ENCODE data around the gene TMEM14C. TPM values are rescaled to one million over a fixed set of nuclear protein-coding genes. Genes with fewer than 3 reads are reported as not detected.

TMEM14C gene
- total RNA-seq = 10 to 100 TPM; 67.0 to 70.7 TPM

DNA sequence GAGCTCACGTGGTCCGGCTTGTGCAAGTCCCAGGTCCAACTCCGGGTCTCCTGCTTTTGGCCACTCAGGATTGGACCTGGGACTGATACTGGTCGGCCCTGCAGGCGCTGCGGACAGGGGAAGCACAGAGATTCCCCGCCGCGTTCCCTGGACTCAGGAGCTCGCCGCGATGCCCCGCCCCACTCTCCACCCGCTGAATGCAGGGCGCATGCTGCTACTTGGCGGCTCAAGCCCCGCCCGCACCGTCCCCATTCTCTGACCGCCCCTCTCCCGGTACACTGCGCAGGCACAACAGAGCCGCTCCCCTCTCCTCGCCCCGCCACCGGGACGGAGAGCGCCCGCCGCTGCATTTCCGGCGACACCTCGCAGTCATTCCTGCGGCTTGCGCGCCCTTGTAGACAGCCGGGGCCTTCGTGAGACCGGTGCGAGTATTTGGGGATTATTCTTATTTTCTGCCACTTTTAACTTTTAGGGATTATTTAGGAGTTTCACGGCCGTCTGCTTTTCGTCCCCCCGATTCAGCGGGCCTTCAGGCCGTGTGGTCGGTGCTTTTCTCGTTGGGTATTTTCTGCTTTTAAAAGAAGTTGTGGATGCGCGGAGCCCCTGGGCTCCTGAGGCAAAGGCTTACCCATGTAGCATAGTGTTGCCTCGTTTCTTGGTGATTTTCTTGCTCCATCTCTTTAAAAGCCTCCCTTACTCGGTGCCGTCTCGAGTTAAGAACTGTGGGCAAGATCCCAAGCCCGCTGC is at the start of gene TMEM14C:
TSS of gene TMEM14C (plus strand) at position 251 of the 747 bp plus-strand sequence. CDS start 1,544 bp downstream, outside the sequence.
- peak; percentile 90 for DNase-seq
- H3K27me3 Mint-ChIP-seq = no peaks in the 10 kb centered on the region
- H3K36me3 Mint-ChIP-seq = peaks cover 24% of the 10 kb centered on the region
- peak within 1 kb of the TSS; percentile 91 for H3K4me3 Mint-ChIP-seq
- peaks cover 12% of the 10 kb centered on the region for H3K9me3 Mint-ChIP-seq
- H3K27ac Mint-ChIP-seq = peak within 1 kb of the TSS; percentile 90
- peaks cover 39% of the 10 kb centered on the region for H3K4me1 Mint-ChIP-seq

DNA sequence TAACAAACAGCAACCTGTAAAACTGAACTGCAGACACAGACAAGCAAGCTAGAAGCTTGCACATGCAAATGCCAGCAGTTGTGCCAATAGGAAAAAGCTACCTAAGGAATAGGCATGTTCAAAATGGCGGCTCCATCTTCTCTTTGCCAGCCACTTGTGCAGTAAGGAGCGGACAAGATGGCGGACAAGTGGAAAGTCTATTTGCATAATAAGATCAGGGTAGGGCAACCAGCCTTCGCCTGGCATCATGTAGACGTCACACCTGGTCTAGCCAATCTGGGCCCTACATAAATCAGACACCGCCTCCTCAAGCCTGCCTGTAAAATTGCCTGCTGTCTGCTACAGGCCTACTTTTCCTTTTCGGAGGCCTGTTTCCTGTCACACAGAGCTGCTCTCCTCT is 46.5 kb upstream of the TMEM14C start:
- H3K4me3 Mint-ChIP-seq = no peak overlapping the region
- H3K27me3 Mint-ChIP-seq = no peaks in the 10 kb centered on the region
- no peak for DNase-seq
- no peak overlapping the region for H3K27ac Mint-ChIP-seq
- peaks cover 6% of the 10 kb centered on the region for H3K4me1 Mint-ChIP-seq
- no peaks in the 10 kb centered on the region for H3K9me3 Mint-ChIP-seq
- H3K36me3 Mint-ChIP-seq = peaks cover 7% of the 10 kb centered on the region

DNA sequence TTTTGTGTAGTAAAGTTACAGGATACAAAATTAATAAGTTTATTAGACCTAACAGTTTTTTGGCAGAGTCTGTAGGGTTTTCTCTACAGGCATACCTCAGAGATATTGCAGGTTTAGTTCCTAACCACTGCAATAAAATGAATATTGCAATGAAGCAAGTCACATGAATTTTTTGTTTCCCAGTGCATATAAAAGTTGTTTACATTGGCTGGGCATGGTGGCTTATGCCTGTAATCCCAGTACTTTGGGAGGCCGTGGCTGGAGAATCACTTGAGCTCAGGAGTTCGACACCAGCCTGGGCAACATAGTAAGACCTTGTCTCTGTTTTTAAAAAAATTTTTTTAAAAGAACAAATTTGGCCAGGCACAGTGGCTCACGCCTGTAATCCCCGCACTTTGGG is 44.4 kb upstream of the TMEM14C start:
- H3K27ac Mint-ChIP-seq = no peak overlapping the region
- H3K9me3 Mint-ChIP-seq = peaks cover 1% of the 10 kb centered on the region
- no peaks in the 10 kb centered on the region for H3K27me3 Mint-ChIP-seq
- H3K36me3 Mint-ChIP-seq = peaks cover 19% of the 10 kb centered on the region
- peaks cover 22% of the 10 kb centered on the region for H3K4me1 Mint-ChIP-seq
- H3K4me3 Mint-ChIP-seq = no peak overlapping the region
- no peak for DNase-seq

DNA sequence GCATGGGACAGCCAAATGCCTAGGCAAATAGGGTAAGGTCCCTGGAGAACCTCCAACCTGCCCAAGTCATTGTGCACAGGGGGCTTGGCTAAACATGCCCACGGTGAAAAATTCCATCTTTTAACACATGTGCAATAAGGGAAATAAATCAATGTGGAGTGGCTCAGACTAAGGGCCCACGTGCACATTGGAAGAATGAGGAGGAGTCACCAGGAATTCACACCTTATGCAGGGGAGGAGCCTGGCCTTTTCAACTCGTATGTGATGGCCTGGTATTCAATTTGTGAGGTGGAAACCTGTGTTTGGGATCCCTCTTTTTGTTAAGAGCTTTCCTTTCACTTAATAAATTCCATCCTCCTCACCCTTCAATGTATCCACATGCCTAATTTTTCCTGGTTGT is 41.1 kb upstream of the TMEM14C start:
- H3K4me3 Mint-ChIP-seq = no peak overlapping the region
- H3K36me3 Mint-ChIP-seq = peaks cover 23% of the 10 kb centered on the region
- peaks cover 1% of the 10 kb centered on the region for H3K9me3 Mint-ChIP-seq
- H3K27me3 Mint-ChIP-seq = no peaks in the 10 kb centered on the region
- H3K4me1 Mint-ChIP-seq = peaks cover 53% of the 10 kb centered on the region
- H3K27ac Mint-ChIP-seq = peak overlapping the region; percentile 80
- no peak for DNase-seq

DNA sequence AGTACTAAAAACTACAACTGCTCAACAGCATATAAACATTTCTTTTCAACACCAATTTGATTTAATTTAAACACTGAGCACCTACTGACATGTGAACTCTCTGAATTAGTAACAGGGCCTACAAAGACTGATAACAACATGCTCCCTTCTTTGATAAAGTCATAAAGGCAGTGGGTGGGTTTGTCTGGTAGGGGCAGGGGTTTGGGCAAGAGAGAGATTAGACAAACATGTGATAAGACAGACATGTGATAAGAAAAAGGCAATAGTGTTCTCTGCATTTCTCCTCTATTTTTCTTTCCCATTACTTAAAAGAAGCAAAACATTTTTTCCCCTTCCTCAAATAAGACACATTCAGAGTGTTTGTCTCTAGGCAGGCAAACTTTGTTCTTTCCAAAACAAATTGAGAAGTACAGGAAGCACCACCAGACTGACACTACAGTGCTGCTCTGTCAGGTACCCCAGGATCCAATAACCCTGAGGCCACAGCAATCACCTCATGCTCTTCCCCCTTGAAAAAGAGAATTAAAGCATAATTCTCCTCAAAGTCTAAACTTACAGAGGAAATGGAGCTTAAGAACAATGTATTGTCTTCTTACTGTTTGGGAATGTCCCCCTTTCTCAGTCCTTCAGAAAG is 40.4 kb upstream of the TMEM14C start:
- Mint-ChIP-seq H3K27ac (peak overlapping the region; percentile 80), H3K36me3 (peaks cover 23% of the 10 kb centered on the region), H3K27me3 (no peaks in the 10 kb centered on the region), H3K9me3 (peaks cover 1% of the 10 kb centered on the region), H3K4me3 (no peak overlapping the region), H3K4me1 (peaks cover 56% of the 10 kb centered on the region)
- no peak for DNase-seq

DNA sequence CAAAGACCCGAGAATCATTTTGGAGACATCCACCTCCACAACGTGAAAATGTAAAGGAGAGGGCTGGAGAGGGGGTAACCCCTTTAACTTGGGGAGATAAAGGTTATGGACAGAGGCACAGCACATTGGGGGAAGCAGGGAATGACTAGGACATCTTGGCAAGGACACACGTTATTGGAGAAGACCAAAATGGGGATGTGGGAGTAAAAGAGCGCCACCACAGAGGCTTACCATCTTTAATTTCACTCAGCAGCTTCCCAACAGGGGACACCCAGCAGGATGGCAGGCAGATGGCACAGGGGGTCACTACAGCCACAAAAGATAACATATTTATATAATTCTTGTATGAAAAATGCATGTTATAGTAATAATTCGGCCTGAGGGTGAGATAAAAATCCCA is 38.3 kb upstream of the TMEM14C start:
- Mint-ChIP-seq H3K4me1 (peaks cover 56% of the 10 kb centered on the region), H3K4me3 (peak overlapping the region; percentile 44), H3K27me3 (no peaks in the 10 kb centered on the region), H3K27ac (peak overlapping the region; percentile 91), H3K36me3 (peaks cover 23% of the 10 kb centered on the region), H3K9me3 (peaks cover 1% of the 10 kb centered on the region)
- no peak for DNase-seq

DNA sequence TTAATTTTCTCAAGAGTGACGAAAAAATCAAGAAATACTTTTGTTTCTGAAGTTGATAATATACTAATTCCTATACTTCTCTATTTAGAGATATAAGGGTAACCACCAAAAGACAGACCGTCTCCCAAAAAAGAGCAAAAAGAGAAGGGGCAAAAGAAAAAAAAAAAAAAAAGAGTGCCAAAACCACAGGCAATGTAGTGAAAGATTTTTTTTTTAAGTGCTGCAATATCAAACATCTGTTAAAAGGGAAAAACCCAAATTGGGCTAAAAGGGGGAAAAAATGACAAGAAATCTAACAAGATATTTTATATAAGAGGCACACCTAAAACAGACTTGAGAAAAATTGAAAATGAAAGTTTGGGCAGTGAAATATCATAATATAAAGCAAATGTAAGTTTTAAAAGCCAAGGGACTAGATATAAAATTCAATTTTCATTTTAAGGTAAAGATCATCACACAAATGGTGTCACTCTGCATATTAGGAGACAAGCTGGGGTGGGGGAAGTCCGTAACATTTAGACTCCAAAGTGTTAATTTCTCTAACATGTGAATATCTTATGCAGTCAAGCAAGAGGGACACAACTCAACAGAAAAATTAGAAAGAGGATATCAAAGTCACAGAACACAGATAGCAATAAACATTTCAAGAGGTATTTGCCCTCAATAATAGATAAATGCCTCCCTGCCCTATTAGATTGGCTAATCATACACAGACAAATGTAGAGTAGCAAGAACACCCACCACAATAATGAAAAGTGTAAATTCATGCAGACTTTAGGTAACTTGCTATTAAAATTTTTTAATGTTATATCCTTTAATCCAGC is 37.6 kb upstream of the TMEM14C start:
- H3K4me1 Mint-ChIP-seq = peaks cover 53% of the 10 kb centered on the region
- DNase-seq = no peak
- peak overlapping the region; percentile 44 for H3K4me3 Mint-ChIP-seq
- peak overlapping the region; percentile 91 for H3K27ac Mint-ChIP-seq
- no peaks in the 10 kb centered on the region for H3K27me3 Mint-ChIP-seq
- peaks cover 23% of the 10 kb centered on the region for H3K36me3 Mint-ChIP-seq
- peaks cover 1% of the 10 kb centered on the region for H3K9me3 Mint-ChIP-seq

DNA sequence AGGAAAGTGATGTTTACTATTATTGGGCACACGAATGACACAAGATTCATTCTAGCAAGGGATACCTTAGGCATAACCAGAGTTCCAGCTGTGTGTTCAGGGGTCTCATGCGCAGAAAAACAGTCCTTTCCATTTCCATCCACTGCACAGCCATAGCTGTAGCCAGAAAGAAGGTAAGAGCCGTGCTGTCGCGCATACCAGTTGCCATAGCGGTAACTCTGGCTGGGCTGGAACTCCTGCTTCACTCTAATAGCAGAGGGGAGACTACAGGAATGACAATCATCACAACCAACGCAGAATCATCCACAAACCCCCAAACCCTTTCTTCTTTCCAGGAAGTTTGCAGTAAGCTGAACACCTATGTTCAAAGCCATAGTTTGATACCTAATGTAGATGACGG is 36.0 kb upstream of the TMEM14C start:
- Mint-ChIP-seq H3K36me3 (peaks cover 19% of the 10 kb centered on the region), H3K27ac (no peak overlapping the region), H3K9me3 (peaks cover 1% of the 10 kb centered on the region), H3K4me3 (no peak overlapping the region), H3K27me3 (no peaks in the 10 kb centered on the region), H3K4me1 (peaks cover 49% of the 10 kb centered on the region)
- DNase-seq = no peak

DNA sequence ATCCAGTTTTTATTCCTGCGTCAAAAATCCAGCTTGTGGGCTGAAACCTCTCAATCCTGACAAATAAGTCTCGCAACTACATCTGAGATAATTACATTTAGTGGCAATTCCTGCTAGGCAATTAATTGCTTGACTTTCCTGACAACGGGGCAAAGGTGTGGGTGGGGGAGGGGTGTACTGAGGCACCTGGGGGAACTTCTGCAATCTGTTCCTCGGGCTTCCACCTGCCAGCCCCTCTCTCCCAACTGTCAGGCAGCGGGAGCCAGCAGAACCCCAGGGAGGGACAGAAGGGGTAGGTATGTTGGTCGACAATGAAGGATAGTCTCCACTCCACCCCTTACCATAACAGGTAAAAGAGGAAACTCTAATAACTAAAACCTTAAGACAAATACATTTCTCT is 35.3 kb upstream of the TMEM14C start:
- Mint-ChIP-seq H3K4me3 (no peak overlapping the region), H3K27ac (no peak overlapping the region), H3K27me3 (no peaks in the 10 kb centered on the region), H3K36me3 (peaks cover 15% of the 10 kb centered on the region), H3K9me3 (peaks cover 1% of the 10 kb centered on the region), H3K4me1 (peaks cover 43% of the 10 kb centered on the region)
- no peak for DNase-seq

DNA sequence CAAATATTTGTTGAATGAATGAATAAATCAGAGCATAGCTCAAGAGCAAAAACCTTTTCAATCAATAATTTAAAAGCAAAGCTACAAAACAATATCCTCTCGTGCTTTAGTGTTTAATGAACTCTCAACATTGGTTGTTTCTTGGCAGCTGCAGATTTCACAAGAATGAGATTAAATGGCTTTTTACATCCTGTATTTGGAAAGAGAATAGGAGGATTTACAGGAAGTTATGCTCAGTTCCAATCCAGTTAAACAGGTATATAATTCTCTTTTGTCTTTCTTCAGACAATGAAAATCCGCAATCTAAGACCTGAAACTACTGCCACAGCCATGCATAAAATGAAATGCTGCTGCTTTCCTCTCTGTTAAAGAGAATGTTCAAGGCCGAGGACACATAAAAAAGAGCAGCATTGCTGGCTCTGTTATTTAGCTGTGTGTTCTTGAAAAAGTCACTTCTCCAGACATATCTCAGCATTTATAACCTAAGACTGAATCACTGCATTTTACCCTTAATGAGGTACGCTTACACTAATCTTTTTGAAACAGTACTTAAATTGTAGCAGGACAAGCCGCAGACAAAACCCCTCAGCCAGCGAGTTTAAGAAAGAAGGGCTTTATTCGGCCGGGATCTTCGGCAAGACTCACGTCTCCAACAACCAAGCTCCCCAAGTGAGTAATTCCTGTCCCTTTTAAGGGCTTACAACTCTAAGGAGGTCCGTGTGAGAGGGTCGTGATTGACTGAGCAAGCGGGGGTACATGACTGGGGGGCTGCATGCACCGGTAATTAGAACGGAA is 32.0 kb upstream of the TMEM14C start:
- peaks cover 6% of the 10 kb centered on the region for H3K9me3 Mint-ChIP-seq
- no peak overlapping the region for H3K27ac Mint-ChIP-seq
- peaks cover 31% of the 10 kb centered on the region for H3K36me3 Mint-ChIP-seq
- H3K4me1 Mint-ChIP-seq = peaks cover 24% of the 10 kb centered on the region
- no peak for DNase-seq
- no peak overlapping the region for H3K4me3 Mint-ChIP-seq
- H3K27me3 Mint-ChIP-seq = no peaks in the 10 kb centered on the region

DNA sequence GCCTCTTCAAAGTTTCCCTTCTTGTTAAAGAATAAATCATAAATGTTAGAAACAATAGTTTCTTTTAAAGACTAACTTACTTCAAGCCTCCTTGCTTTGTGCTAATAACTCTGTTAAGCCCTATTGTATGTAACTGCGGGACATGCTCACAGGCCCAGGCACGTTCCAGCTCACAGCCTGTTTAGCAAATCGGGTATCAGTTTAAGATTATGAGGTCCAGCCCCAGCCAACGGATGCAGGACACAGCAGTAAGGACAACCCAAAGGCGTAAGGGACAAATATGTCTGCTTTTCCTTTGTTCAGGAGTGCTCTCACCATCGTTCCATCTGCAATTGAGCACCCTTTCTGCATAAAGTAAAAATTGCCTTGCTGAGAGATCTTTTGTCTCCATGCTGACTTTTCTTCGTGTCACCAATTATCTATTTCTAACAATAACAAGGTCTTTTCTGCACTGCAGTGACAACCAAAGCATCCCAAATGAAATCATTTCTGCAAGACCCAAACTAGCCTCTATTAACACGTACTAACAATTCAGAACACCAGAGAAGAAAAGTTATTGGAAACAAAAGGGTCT is 29.8 kb upstream of the TMEM14C start:
- Mint-ChIP-seq H3K27me3 (no peaks in the 10 kb centered on the region), H3K4me1 (peaks cover 26% of the 10 kb centered on the region), H3K27ac (peak overlapping the region; percentile 100), H3K9me3 (peaks cover 6% of the 10 kb centered on the region), H3K4me3 (peak overlapping the region; percentile 90), H3K36me3 (peaks cover 48% of the 10 kb centered on the region)
- no peak for DNase-seq

DNA sequence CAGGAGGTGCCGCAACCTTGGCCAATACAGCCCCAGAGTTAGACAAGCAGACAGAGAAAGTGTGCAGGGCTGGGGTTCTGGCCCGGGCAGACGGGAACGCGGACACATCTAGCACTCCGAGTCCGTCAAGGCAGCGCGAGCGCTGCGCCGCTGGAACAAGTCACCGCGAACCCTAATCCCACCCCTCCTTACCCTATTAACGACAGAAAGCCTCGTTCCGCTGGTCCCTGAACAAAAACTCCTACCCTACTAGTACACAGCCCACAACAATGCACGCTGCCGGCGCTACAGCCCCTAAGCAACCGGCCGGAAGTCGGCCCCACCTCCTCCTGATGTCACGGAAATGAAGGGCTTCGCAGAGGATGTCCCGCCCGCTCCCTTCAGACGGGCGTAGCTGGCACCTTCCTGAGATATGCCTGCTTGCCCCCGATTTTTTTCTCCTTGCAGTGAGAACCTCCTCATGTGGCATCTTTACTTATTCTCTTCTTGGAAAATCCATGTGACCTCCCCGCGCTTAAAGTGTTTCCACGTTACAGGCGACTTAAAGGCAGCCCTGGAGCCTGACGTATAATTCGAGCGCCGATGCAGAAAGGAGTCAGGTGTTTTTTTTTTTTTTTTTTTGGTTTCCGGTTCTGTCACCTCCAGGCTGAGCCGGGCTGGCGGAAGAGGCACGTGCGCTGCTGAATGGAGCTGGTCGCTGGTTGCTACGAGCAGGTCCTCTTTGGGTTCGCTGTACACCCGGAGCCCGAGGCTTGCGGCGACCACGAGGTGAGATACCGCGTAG is 28.4 kb upstream of the TMEM14C start, which contains the start of the genes C6orf52 and PAK1IP1:
TSS of gene C6orf52 (minus strand) at position 315 of the 784 bp plus-strand sequence. CDS start 7,066 bp downstream, outside the sequence.
TSS of gene PAK1IP1 (plus strand) at position 671 of the 784 bp plus-strand sequence. CDS start at position 685, 14 bp downstream.
- Mint-ChIP-seq H3K4me3 (peak within 1 kb of the TSS; percentile 90), H3K4me1 (peaks cover 34% of the 10 kb centered on the region), H3K27ac (peak within 1 kb of the TSS; percentile 100), H3K9me3 (peaks cover 6% of the 10 kb centered on the region), H3K36me3 (peaks cover 59% of the 10 kb centered on the region), H3K27me3 (no peaks in the 10 kb centered on the region)
- DNase-seq = peak; percentile 91

DNA sequence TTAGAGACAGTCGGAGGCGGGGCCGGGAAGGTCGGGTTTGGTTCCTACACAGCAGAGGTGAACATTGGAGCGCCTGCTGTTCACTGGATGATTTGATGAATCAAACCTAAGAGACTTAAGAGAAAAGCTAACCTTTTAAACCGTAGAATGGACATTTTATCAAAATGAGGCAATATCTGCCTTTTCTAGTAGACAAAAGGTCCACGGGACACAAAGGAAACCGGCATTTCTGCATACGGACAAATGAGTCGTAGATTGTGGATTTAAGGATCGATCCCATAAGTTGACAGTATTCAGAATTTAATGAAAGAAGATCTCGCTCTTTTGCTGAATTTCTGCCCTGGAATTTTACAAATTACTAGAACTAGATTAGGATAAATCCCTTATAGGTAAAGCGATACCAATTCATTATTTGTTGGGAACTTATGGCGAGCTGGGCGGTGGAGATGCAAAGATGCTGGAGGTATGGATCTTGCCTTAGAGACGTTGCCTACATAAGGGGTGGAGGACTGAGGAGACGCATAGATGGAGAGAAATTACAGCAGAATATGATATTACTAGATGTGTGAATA is 27.7 kb upstream of the TMEM14C start:
- Mint-ChIP-seq H3K27ac (peak overlapping the region; percentile 100), H3K27me3 (no peaks in the 10 kb centered on the region), H3K4me3 (peak overlapping the region; percentile 90), H3K36me3 (peaks cover 59% of the 10 kb centered on the region), H3K9me3 (peaks cover 6% of the 10 kb centered on the region), H3K4me1 (peaks cover 34% of the 10 kb centered on the region)
- DNase-seq = no peak

Measured in activated naive CD8-positive, alpha-beta T cell treated with anti-CD3 and anti-CD28 coated beads for 36 hours (primary cell).